NCI-H345 (cell line): ENCODE results near the gene CPM.

Source experiments
- DNase-seq: peaks from one replicate; lab custom pipeline; 2025; lab: John Stamatoyannopoulos, UW

CPM gene

GRCh38 chr12:68878283-68878682 is 54.7 kb downstream of the CPM start:
- DNase-seq: no peak

GRCh38 chr12:68877583-68877982 is 55.4 kb downstream of the CPM start:
- DNase-seq: no peak

- no peak for DNase-seq
Measured at GRCh38 chr12:68876461-68876860, 56.5 kb downstream of the CPM start.

- DNase-seq: no peak
Measured at GRCh38 chr12:68873316-68873715, 59.7 kb downstream of the CPM start.

GRCh38 chr12:68871921-68872320 is 61.0 kb downstream of the CPM start:
- no peak for DNase-seq

GRCh38 chr12:68871396-68871795 is 61.6 kb downstream of the CPM start:
- no peak for DNase-seq

- no peak for DNase-seq
Measured at GRCh38 chr12:68870443-68870842, 62.5 kb downstream of the CPM start.

- no peak for DNase-seq
Measured at GRCh38 chr12:68870011-68870410, 63.0 kb downstream of the CPM start.

GRCh38 chr12:68868043-68868790 is 64.8 kb downstream of the CPM start:
- DNase-seq: no peak

GRCh38 chr12:68867606-68868005 is 65.4 kb downstream of the CPM start:
- DNase-seq: no peak

GRCh38 chr12:68866950-68867349 is 66.0 kb downstream of the CPM start:
- no peak for DNase-seq

GRCh38 chr12:68865399-68866164 is 67.4 kb downstream of the CPM start:
- DNase-seq: no peak

- DNase-seq: no peak
Measured at GRCh38 chr12:68864604-68865003, 68.4 kb downstream of the CPM start.

- peak; percentile 19 for DNase-seq
Measured at GRCh38 chr12:68863886-68864454, 69.0 kb downstream of the CPM start.

- no peak for DNase-seq
Measured at GRCh38 chr12:68863109-68863770, 69.7 kb downstream of the CPM start.

- DNase-seq: no peak
Measured at GRCh38 chr12:68861890-68862289, 71.1 kb downstream of the CPM start.

- no peak for DNase-seq
Measured at GRCh38 chr12:68856510-68856909, 76.5 kb downstream of the CPM start.

GRCh38 chr12:68855771-68856170 is 77.2 kb downstream of the CPM start:
- DNase-seq: no peak

- no peak for DNase-seq
Measured at GRCh38 chr12:68855111-68855510, 77.9 kb downstream of the CPM start.

- DNase-seq: no peak
Measured at GRCh38 chr12:68854554-68854953, 78.4 kb downstream of the CPM start.

- DNase-seq: no peak
Measured at GRCh38 chr12:68854078-68854468, 78.9 kb downstream of the CPM start.

- no peak for DNase-seq
Measured at GRCh38 chr12:68853396-68854077, 79.4 kb downstream of the CPM start.
